GM18505 (cell line): ENCODE data around the gene AFAP1L1.
A peak's percentile ranks its signal among the peaks of the same experiment; 100 is the strongest.
"Not testable (repeated sequence)": the region's sequence is repeated elsewhere in the genome, so short reads cannot be mapped to it uniquely, and the experiment has no call there.

ENCODE experiments used
- ATAC-seq: cut with Tn5 transposase; IDR thresholded peaks from one replicate; pipeline ENCODE4 v1.9.1; 2021; ENCODE audit not compliant: unreplicated experiment
- POLR2A ChIP-seq: IDR thresholded peaks from 4 replicates; pipeline ENCODE4 v1.6.1; 2011; ENCODE audit warnings: borderline replicate concordance; ENCODE audit not compliant: insufficient read depth, insufficient read length; ENCODE audit errors: extremely low read depth

The AFAP1L1 gene

DNA sequence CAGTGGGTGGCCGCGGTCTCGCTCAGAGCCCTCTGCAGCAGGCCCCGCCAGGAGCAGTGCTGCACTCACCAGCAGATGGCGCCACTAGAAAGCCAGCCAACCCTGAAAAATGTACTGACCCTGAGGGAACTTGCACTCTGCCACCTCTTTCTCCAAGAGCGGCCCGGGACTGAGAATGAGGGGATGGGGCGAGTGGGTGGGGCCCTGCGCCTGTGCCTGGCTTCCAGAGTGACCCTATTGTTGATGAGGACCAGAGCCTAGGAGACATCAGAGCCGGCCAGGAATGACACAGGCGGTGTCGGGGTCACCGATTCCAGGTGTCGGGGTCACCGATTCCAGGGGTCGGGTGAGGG lies 110.3 kb downstream of the AFAP1L1 start:
- TF ChIP-seq POLR2A: no peak
- ATAC-seq: peak; percentile 78

DNA sequence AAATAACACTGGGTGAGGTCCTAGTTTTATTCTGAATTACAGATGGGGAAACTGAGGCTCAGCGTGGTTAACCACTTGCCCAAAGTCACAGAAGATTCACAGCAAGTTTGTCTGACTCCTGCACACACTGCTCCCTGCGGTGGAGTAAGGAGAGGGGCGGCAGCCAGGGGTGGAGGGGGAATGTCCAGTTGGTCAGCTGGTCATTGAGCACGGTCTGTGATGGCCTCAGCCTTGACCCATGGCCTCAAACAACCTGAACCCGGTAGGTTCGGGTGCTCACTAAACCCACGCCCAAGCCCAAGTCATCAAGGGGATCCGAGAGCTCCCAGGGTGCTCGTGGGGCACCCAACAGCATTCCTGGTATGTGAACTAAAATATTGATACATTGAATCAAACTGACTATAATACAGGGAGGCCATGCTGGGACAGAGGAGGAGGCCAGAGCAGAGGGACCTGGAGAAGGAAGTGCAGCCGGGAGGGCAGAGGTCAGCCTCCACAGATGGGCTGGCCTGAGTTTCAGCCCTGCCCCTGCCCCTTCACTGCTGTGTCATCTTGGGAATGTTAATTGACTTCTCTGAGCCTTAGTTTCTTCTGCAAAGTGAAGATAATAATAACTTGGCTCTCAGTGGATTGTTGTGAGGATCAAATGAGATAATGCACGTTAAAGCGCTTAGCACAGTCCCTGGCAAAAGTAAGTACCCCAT lies 111.0 kb downstream of the AFAP1L1 start:
- ATAC-seq: no peak

DNA sequence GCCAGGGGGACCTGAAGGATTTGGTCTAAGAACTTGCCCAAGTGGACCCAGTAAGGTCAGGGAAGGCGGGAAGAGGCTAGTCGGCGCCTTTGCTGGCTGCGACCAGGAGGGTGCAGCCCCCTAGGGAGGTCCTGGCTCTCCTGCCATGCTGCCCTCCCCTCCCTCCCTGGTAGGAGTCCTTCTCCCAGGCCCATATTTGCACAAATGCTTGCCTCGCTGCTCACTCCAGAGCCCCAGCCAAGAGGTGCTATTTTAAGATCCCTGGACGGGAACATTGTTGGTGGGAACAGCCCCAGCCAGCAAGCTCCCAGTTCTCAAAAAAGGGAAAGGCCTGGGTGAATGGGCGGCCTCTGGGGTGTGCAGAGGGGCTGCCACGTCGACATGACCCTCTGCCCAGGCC lies 111.7 kb downstream of the AFAP1L1 start:
- no peak for TF ChIP-seq POLR2A
- no peak for ATAC-seq

More for the DNA sequence above, 111.0 kb downstream of the AFAP1L1 start:
- no peak for TF ChIP-seq POLR2A

DNA sequence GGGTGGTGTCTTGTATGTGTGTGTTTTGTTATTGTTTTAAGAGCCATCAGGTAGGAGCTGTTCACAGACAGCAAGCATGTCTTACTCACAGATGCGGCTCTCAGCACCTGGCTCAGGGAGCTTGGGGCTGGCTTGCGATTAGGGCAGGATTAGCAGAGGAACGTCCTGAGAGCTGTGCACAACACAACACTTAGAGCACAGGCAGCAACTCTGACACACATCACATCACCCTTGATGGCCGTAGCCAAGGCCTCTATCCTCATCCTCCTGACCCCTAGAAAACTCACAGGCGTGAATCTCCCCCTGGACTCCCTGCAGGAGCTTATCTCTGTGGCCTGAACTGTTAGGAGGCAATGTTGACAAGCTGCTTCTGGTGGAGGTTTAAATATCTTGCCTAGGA lies 114.5 kb downstream of the AFAP1L1 start:
- no peak for TF ChIP-seq POLR2A
- ATAC-seq: no peak

DNA sequence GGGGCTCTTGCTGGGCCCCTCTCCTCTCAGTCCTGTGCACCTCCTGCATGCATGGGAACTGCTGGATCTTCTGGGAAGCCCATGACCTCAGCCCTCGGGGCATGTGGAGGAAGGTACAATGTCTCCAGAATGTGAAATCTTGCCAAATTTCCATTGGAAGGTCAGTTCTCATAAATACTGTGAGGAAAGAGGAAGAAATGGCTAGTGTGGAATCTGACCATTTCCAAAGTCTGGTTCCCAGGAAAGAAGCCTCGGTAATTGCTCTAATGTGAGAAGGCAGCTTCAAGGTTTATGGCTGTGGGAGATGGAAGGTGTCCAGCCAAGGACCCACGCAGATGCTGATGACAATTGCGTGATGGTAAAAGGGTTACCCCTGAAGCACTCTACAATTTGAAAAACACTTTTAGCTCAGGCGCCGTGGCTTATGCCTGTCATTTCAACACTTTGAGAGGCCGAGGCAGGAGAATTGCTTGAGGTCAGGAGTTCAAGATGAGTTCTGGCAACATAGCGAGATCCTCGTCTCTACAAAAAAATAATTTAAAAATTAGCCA lies 115.5 kb downstream of the AFAP1L1 start:
- no peak for TF ChIP-seq POLR2A
- ATAC-seq: no peak

DNA sequence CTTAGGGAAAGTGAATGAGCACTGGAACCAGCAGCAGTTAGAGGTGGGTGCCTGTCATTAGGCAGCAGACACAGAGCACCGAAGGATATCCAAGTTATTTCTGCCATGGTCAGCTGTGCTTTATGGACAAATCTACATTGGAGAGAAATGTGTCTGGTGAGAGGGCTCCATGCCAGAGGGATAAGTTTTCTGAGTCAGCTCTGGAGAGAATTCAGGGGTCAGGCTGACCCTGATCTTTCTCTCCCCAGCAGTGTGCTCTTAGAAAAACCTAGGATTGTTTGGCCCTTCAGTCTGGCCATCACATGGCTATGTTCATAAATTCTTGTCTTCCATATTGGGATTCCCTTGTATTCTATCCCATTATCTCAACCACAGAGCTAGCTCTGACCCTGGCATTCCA lies 116.3 kb downstream of the AFAP1L1 start:
- TF ChIP-seq POLR2A: no peak
- ATAC-seq: no peak

DNA sequence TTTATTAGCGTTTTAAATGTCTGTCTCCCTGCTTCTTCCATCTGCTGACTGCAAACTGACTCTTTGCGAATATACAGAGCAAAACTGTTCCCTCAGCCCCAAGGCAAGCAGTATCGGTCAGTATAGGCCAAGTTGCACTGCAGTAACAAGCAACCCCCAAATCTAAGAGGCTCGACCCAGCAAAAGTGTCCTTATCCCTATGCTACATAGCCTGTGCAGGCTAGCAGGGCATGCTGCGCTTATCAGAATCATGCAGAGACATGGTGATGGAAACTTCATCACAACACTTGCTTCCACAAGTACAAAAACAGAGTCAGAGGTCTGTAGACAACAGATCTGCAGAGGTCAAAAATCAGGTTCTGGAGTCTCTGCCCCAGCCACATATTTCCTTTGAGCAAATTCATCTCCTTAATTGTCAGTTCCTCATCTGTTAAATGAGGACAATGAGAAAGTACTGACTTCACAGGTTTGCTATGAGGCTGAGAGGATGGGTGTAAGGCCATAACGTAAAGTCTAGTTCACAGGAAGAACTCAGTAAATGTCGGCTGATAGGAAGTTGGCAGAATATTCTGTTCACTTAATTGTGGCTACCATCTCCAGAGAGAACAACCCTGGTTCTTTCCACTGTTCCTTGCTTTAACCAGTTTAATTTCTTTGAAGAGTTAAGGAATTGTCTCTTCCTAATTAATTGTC lies 117.0 kb downstream of the AFAP1L1 start:
- TF ChIP-seq POLR2A: no peak
- ATAC-seq: no peak

DNA sequence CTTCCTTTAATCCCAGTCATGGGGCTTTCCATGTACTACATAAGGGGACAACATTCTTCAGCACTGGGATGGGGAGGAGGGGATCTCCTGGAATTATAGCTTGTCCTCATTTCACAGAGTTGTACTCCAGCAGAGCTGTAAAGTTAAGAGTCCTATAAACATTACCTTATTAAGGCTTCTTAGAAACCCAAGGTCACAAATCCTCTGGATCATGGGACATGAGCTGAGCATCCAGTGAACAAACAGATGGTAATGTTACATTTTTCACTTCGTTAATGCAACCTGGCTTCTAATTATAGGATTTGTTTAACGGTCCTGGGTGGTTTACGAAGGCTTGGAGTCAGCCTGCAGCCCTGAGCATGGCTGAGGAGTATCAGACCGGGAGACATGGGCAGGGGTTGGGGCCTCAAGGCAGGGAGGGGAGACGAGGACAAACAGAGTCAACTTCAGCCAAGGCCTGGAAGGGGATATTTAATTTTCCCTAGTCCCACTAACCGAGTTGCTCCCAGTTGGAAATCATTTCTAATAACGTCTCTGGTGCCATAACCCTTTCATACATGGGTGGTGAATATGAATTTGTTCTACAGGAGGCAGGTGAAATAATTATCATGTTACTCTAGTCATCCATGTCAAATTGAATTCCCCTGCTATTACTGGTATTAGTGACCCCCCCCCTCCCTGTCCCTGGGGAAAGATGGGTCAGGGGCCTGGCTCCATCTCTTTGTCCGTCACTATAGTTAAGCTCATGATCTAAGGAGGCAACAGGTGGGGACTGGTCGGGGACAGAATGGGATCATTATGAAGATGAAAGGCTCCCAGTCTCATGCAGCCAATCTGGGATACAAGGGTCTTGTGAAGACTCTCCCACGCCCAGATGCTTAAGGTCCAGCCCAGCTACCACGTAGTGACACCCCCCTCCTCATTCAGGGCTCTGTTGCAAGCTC lies 118.2 kb downstream of the AFAP1L1 start:
- no peak for TF ChIP-seq POLR2A
- no peak for ATAC-seq

DNA sequence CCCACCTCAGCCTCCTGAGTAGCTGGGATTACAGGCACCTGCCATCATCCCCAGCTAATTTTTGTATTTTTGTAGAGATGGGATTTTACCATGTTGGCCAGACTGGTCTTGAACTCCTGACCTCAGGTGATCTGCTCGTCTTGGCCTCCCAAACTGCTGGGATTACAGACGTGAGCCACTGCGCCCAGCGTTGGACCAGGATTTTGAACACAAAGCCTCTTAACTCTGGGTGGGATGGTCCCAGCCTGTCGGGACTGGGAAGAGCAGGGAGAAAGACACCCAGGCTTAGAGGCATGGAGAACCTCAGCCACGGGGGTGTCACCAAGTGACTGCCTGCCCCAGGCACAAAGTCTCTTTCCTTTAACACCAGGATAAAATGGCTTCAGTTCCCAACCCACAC lies 119.4 kb downstream of the AFAP1L1 start:
- not testable (repeated sequence) for ATAC-seq
